K562 (cell line): Measurements from ENCODE around the gene GUCY2C.

Experiments
- CTCF ChIP-seq, 3 experiments: IDR thresholded peaks in 2 of 3; conservative IDR thresholded peaks in 1 of 3; 2 replicates each; pipeline ENCODE4 v1.5.1; 2011 to 2012; ENCODE audit warnings: low read length in 3 of 3, mild to moderate bottlenecking in 3 of 3, control low read depth in 2 of 3, improper control_type of control experiment in 1 of 3, inconsistent platforms in 1 of 3, low read depth in 1 of 3, mixed read lengths in 1 of 3, moderate library complexity in 1 of 3; ENCODE audit not compliant: insufficient read depth in 2 of 3
- ZKSCAN3 ChIP-seq: fragments of 250-450 bp; sonication (Bioruptor Pico); IDR thresholded peaks from 2 replicates; pipeline ENCODE4 v1.4.0; 2020

- no peak for TF ChIP-seq ZKSCAN3 (CRISPR knock-in tag)
- TF ChIP-seq CTCF (IDR thresholded peaks at IDR 0.05 in 2 of 3, conservative IDR thresholded peaks at IDR 0.05 in 1 of 3; ENCODE audit: insufficient read depth in 2 of 3, low read depth in 1 of 3, low read length in 3 of 3) = no peak
Measured at GRCh38 chr12:14573118-14573517, 123.3 kb downstream of the GUCY2C start.
